GM20431 (cell line): Measurements from ENCODE around the gene TRIM34.
"Not testable (repeated sequence)": the region's sequence is repeated elsewhere in the genome, so short reads cannot be mapped to it uniquely, and the experiment has no call there.

ENCODE experiments used
- in situ Hi-C: fragments of 300-500 bp; cut with MseI, MboI; formaldehyde crosslinking; loops from one replicate; pipeline ENCODE4 v1.15.0; 2020; ENCODE audit warnings: low sequenced_read_pairs; ENCODE audit not compliant: unreplicated experiment

TRIM34 gene

DNA sequence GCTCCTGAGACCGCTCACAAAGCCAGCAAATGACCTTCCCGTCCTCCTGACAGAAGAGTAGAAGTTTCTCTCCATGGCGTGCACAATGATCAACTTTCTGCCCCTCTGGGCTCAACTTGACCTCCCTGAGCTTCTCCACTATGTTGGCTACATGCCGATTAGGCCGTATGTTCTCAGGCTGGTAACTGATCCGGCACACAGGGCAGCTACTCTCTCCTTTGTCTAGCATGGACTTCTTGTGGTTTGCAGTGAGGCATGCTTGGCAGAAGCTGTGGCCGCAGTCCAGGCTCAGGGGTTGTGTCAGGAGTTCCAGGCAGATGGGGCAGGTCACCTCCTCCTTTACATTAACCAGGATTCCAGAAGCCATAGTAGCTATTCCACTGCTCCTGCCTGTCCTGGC is 55.0 kb downstream of the TRIM34 start:
- in situ Hi-C loops: no loop called here

DNA sequence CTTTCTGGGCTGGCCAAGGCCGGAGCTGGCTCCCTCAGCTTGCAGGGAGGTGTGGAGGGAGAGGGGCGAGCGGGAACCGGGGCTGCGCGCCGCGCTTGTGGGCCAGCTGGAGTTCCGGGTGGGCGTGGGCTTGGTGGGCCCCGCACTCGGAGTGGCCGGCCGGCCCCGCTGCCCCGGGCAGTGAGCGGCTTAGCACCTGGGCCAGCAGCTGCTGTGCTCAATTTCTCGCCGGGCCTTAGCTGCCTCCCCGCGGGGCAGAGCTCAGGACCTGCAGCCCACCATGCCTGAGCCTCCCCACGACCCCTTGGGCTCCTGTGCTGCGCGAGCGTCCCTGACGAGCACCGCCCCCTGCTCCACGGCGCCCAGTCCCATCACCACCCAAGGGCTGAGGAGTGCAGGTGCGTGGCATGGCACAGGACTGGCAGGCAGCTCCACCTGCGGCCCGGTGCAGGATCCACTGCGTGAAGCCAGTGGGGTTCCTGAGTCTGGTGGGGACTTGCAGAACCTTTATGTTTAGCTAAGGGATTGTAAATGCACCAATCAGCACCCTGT is 58.2 kb downstream of the TRIM34 start:
- in situ Hi-C loops: not testable (repeated sequence)

DNA sequence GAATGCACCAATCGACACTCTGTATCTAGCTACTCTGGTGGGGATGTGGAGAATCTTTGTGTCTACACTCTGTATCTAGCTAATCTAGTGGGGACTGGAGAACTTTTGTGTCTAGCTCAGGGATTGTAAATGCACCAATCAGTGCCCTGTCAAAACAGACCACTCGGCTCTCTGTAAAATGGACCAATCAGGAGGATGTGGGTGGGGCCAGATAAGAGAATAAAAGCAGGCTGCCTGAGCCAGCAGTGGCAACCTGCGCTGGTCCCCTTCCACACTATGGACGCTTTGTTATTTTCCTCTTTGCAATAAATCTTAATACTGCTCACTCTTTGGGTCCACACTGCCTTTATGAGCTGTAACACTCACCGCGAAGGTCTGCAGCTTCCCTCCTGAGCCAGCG is 58.8 kb downstream of the TRIM34 start:
- in situ Hi-C loops: not testable (repeated sequence)

DNA sequence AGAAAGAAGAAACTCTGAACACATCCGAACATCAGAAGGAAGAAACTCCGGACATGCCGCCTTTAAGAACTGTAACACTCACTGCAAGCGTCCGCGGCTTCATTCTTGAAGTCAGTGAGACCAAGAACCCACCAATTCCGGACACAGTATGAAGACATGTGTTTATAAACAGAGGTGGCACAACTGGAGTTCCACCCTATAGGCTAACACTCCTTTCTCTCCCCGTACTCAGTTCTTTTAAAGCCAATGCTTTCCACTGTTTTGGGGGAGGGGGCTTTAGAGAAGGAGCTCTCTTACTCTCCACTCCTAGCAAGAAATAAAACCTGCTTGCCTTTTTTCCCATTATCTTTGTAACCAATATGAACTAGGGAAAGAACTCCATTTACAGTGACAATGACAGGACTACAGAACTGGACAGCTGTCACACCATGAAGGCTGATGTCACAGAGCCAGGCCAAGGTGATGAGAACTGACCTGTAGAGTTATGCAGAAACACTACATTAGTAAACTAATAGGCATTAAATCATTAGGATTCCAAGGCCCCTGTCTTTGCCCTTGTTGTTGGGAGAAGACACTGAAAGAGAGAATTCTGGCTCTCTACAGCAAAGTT is 59.3 kb downstream of the TRIM34 start:
- in situ Hi-C loops: no loop called here

DNA sequence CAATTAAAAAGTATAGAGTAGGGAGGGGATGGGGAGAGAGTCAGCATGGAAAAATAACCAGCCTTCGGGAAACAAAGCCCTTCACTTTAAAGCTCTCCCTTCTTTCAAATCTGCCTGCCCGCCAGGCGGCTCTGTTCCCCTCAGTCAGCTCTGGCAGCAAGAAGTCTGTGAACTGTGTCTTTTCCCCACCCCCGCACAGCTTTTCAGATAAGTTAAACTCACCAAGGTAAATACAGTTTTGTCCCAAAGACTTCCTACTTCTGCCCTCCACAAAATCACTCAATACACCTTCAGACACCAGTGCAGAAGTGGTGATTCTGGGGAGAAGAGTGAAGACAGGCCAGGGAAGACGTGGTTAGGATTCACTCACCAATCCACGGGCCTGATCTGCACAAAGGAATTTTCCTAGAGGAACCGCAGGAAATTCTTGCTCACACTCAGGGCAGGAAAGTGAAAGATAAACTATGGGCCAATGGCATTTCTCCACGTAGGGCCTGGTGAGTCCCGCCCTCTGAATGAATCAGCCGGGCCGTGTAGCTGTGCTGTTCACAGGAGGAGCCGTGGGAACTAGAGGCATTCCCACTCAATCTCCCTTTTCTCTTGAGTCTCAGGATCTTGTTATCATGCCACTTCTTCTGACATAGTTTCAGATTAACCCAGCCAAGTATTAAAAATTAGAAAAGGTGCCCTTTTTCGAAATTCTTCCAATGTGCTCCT is 60.0 kb downstream of the TRIM34 start, which contains the start of gene TRIM5:
TSS of gene TRIM5 (minus strand) at position 429 of the 717 bp plus-strand sequence. CDS start 4,897 bp downstream, outside the sequence.
- in situ Hi-C loops: no loop called here

DNA sequence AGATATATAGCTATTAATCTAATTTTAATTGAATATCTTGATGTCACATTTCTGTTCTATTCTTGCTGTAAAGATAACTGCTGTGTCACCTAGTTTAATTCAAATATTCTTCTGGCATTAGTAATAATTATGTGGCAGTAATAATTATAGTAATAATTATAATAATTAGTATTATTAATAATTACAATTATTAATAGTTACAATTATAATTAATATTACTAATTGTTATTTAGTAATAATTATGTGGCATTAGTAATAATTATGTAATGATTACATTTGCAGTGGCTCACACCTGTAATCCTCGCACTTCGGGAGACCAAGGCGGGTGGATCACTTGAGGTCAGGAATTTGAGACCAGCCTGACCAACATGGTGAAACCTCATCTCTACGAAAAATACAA is 61.6 kb downstream of the TRIM34 start:
- in situ Hi-C loops: no loop called here

DNA sequence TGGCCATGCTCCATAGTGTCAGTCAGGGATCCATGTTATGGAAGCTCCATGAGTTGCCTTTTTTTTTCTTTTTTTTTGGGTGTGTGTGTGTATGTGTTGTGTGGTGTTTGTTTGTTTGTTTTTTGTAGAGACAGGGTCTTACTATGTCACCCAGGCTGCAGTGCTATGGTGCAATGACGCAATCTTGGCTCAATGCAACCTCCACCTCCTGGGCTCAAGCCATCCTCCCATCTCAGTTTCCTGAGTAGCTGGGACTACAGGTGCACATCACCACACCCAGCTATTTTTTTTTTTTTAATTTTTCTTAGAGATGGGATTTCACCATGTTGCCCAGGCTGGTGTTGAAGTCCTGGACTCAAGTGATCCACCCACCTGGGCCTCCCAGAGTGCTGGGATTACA is 63.7 kb downstream of the TRIM34 start:
- in situ Hi-C loops: no loop called here

DNA sequence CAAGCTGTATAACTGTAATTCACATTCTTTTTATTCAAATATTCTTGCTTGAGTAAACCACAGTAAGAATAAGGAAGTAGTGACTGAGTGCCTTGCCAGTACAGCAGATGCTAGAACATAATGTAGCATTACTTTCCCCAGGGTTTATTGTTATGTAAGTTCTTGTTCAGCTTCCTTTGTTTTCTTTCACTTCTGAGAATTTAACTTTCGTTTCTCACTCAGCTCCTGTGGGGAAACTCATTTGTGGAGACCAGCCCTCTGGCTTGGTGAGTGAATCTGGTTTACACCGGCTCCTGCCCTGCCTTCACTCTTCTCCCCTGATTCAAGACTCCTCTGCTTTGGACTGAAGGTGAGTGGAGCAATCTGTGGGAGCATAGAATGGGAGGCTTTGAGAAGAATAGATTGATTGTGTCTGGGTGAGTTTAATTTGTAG is 64.8 kb downstream of the TRIM34 start, which contains the start of gene TRIM22:
TSS of gene TRIM22 (plus strand) at position 240 of the 433 bp plus-strand sequence. CDS start 6,443 bp downstream, outside the sequence.
- in situ Hi-C loops: no loop called here

DNA sequence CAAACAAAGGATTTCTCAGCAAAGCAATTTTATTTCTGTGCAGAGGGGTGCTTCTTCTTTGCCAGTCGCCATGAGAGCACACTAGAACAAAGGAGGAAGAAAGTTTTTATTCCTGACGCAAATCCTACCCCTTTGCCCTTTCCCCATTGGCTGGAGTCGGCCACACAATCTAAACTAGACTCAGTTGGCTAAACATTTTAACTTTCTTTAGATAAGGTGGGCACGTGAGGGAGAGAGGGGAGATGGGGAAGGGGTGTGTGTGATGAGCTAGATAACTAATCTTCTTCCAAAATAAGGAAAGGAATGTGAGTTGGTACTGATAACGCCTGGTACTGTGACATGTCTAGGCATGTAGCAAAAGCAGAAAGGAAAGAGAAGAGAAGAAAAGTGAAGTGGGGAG is 65.4 kb downstream of the TRIM34 start:
- in situ Hi-C loops: no loop called here

DNA sequence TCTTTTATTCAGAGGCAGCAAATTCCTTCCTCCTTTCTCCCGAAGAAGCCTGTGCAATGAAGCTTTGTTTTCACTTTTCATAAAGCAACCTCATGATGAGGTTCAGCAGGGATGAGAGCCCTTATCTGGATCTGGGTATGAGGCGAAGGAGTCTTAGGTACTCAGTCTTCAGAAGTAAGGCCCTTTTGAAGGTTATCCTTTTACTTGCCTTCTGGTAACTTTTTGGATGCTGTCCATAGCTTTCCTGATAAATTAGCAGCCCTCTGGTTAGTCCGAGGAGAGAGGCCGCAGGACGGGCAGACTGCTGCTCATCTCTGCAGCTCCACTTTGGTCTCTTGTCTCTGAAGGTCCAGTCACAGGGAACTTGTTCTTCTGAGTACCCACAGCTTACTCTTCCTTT is 65.9 kb downstream of the TRIM34 start:
- in situ Hi-C loops: no loop called here

DNA sequence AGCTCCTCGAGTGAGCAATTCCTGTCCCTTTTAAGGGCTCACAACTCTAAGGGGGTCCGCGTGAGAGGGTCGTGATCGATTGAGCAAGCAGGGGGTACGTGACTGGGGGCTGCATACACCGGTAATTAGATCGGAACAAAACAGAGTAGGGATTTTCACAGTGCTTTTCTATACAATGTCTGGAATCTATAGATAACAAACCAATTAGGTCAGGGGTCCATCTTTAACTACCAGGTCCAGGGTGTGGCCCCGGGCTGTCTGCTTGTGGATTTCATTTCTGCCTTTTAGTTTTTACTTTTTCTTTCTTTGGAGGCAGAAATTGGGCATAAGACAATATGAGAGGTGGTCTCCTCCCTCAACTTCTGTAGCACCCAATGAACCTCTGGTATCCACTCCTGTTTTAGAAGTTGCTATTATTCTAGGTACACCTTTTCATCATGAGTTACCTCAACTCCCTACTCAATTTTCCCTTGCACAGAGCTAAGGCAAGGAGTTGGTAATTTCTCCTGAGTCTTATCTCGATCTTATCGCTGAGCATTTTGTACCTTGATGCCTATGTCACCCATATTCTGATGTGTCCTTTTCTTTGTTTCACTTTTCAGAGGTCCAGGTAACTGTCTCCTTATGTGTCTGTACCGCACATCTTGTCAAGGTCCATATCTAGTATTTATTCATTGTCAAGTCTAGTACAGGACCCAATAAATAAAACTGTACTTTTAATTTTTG is 66.6 kb downstream of the TRIM34 start:
- in situ Hi-C loops: not testable (repeated sequence)

DNA sequence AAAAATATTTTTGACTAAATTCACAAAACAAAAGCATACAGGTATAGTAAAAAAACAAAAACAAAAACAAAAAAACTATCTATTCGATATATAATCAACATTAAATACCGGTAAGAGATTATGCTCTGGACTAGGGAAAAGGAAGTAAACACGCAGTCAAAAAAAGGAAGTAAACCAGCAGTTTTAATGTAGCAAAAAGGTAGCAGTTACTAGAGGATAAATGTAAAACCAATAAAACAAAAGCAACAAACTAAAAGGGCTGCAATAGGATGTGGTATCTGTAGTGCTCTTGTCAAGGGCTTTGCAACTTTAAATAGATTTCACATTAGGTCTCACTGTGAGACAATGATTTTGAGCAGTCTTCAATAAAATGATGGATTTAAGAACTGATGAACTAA is 67.2 kb downstream of the TRIM34 start:
- in situ Hi-C loops: no loop called here
